GM12874 (cell line): ENCODE data around the gene WDPCP.

ENCODE experiments used
- TF ChIP-seq, protein P1 (sequence below): IDR thresholded peaks from 2 replicates; pipeline ENCODE4 v1.5.1; 2011; ENCODE audit warnings: low read depth, mild to moderate bottlenecking, control low read depth, low read length, moderate library complexity; ENCODE audit not compliant: insufficient read depth

WDPCP gene

DNA sequence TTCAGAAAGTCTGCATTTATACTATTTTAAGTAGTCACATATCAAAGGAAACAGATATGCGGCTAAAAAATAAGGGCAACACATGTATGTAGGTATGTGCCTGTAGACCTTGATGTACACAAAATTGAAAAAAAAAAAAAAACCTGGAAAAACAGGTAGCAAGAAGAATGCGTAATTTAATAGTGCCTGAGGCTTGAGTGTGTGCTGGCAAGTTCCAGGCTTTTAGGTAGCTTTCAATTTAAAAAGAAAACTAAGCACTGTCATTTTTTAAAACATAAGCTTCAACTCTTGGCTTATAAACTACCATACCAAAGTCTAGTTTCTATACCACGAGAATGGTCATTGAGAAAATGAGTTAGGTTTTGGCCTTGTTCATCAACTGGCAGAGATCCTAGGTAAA is 465.4 kb downstream of the WDPCP start:
- TF ChIP-seq, protein P1, sequence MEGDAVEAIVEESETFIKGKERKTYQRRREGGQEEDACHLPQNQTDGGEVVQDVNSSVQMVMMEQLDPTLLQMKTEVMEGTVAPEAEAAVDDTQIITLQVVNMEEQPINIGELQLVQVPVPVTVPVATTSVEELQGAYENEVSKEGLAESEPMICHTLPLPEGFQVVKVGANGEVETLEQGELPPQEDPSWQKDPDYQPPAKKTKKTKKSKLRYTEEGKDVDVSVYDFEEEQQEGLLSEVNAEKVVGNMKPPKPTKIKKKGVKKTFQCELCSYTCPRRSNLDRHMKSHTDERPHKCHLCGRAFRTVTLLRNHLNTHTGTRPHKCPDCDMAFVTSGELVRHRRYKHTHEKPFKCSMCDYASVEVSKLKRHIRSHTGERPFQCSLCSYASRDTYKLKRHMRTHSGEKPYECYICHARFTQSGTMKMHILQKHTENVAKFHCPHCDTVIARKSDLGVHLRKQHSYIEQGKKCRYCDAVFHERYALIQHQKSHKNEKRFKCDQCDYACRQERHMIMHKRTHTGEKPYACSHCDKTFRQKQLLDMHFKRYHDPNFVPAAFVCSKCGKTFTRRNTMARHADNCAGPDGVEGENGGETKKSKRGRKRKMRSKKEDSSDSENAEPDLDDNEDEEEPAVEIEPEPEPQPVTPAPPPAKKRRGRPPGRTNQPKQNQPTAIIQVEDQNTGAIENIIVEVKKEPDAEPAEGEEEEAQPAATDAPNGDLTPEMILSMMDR = no peak

DNA sequence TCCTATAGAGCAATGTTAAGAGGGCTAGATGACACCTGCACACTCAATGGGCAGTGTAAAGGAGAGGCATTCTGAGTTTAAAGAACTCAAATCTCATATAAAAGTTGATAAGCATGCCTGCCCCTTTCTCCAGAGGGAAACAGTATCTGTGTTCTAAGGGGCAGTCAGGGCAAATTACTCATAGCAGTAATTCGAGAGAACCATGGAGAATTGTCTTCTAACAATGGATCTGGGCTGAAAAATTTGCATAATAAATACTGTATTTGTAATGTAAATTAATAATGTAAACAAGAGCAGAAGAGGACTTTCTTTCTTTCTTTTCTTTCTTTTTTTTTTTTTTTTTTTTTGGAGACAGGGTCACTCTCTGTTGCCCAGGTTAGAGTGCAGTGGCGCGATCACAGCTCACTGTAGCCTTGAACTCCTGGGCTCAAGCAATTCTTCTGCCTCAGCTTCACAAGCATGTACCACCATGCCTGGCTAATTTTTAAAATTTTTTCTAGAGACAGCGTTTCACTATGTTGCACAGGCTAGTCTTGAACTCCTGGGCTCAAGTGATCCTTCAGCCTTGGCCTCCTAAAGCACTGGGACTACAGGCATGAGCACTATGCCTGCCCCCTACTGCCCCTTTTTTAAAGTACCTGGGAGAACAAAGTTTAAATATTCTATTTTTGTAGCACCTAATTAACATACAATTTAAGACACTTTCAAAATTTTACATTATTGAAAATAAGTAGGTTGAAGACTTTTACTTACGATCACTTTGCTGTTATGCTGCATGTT is 467.0 kb downstream of the WDPCP start:
- TF ChIP-seq, protein P1 = 0 out of 2 replicates have a peak, but pooled peaks have one; percentile 7

- TF ChIP-seq, protein P1 = no peak
Observed at GRCh38 chr2:63118821-63119220, 469.5 kb downstream of the WDPCP start.

DNA sequence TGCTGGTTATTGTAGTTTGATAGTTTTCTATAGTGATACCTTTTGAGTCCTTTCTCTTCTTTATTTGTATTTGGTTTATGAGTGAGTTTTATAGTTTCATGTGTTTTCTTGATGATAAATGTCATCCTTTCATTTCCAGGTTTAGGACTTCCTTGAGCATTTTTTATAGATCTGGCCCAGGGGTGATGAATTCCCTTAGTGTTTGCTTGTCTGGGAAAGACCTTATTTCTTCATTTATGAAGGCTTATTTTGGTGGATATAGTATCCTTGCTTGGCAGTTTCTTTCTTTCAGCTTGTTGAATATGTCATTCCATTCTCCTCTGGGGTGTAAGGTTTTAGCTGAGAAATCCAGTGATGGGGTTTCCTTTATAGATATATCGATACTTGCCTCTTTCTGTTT is 483.8 kb downstream of the WDPCP start:
- TF ChIP-seq, protein P1 = no peak

DNA sequence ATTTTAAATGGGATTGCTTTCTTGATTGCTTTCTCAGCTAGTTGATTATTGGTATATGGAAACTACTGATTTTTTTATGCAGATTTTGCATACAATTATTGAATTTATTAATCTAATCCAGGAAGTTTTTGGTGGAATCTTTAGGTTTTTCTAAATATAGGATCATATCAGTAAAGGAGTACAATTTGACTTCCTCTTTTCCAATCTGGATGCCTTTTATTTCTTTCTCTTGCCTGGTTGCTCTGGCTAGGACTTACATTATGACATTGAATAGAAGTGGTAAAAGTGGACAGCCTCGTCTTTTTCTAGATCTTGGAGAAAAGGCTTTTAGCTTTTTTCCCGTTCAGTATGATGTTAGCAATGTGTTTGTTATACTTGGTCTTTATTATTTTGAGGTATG is 486.3 kb downstream of the WDPCP start:
- TF ChIP-seq, protein P1 = no peak

DNA sequence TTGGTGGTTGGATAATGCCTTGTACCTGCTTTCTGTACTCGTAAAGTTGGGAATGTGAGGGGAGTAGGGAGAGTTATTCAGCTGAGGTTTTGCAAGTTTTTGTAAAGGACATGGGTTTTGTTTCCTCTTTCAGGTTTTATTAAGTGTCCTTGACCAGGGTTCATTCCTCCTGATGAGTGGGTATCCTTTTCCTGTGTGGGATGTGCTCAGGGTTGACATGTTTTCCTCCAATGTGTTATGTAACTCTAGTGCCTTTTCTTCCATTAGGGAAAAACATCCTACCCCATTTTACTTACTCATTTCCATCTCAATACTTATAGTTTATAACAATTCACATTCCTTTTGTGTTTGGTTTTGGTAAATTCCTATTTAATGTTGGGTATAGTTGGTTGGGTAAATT is 489.2 kb downstream of the WDPCP start:
- TF ChIP-seq, protein P1 = no peak

GRCh38 chr2:63096491-63096890 is 491.8 kb downstream of the WDPCP start:
- TF ChIP-seq, protein P1 = no peak
